ACC112 (cell line): ENCODE data around the gene LELP1.
"Not testable (repeated sequence)": the region's sequence is repeated elsewhere in the genome, so short reads cannot be mapped to it uniquely, and the experiment has no call there.

Experiments used
- H2AFZ ChIP-seq: fragments of 200-600 bp; sonication (generic); one replicate; pipeline ENCODE4 v1.6.0; 2017; ENCODE audit warnings: antibody characterized with exemption, low read length; ENCODE audit not compliant: unreplicated experiment
- H3K27ac ChIP-seq: fragments of 200-600 bp; sonication (generic); 2 replicates; pipeline ENCODE4 v1.5.1; 2014; ENCODE audit warnings: low read depth, mild to moderate bottlenecking, antibody characterized with exemption, low read length, moderate library complexity
- H3K27me3 ChIP-seq: fragments of 200-600 bp; sonication (generic); 2 replicates; pipeline ENCODE4 v1.6.1; 2014; ENCODE audit warnings: mild to moderate bottlenecking, antibody characterized with exemption, low read length, moderate library complexity, mixed read lengths; ENCODE audit not compliant: insufficient read depth
- H3K36me3 ChIP-seq: fragments of 200-600 bp; sonication (generic); 2 replicates; pipeline ENCODE4 v1.6.1; 2016; ENCODE audit warnings: mild to moderate bottlenecking, antibody characterized with exemption, low read length, moderate library complexity, mixed read lengths; ENCODE audit not compliant: insufficient read depth
- H3K4me1 ChIP-seq: fragments of 200-600 bp; sonication (generic); one replicate; pipeline ENCODE4 v1.6.1; 2016; ENCODE audit warnings: low read length, mixed read lengths; ENCODE audit not compliant: insufficient read depth, unreplicated experiment, control insufficient read depth
- H3K4me3 ChIP-seq: fragments of 200-600 bp; sonication (generic); 2 replicates; pipeline ENCODE4 v1.5.1; 2014; ENCODE audit warnings: mild to moderate bottlenecking, low read depth, low read length
- H3K79me2 ChIP-seq: fragments of 200-600 bp; sonication (generic); one replicate; pipeline ENCODE4 v1.6.0; 2016; ENCODE audit warnings: low read length; ENCODE audit not compliant: control insufficient read depth, unreplicated experiment, insufficient read depth

LELP1 gene

DNA sequence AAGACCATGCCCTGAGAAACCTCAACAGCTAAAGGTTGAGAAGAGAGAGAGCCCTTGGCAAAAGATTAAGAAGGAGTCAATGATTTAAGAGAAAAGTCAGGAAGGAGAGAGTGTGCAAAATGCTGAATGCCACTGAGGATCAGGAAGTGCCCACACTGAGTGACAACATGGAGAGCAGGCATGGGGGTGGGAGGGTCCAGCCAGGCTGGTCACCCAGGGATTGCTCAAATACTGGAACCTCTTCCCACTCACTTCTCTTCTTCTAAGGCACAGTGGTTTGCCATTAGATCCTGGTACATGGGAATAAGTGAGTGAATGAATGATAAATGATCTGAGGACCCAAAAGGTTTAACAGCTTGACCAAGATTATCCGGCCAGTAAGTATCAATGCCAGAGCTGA lies 25.3 kb downstream of the LELP1 start:
- Histone ChIP-seq H3K36me3 (no peaks in the 10 kb centered on the region), H3K27ac (no peak overlapping the region), H3K4me3 (no peak overlapping the region), H3K4me1 (no peaks in the 10 kb centered on the region), H3K27me3 (peaks cover 39% of the 10 kb centered on the region), H2AFZ (no peak overlapping the region), H3K79me2 (no peaks in the 10 kb centered on the region)

DNA sequence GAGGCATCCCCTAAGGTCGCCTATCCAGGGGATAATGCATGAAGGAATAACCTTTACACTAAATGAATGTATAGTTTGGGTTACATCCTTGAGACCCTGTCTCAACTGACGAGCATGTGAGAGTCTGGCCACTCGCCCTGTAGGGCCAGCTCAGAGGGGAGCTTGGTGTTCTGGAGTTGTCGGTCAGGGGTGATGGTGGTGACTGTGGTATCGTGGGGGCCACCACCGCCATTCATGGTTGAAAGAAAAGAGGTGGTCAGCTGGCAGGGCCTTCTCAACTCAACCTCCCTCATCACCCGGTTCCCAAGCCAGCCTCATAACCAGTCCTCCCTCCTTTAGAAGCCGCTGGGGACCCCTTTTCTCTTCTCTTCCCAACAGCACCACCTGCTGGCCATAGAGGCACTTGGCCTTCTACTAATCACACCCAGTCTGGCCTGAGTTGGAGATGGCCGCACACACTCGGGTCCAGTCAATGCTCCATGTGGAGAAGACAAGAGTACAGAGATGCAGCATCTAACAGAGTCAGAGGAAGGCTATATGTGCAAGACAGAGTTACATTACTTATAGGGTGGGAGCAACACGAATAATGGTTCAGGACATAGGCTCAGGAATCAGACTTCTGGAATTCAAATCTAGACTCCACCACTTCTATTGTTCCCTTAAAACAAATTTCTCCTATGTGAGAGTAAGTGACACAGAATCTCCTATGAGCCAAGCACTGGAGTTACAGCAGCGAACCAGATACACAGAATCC lies 26.0 kb downstream of the LELP1 start:
- H3K79me2 ChIP-seq, H3K4me1 ChIP-seq, H2AFZ ChIP-seq, H3K27ac ChIP-seq, H3K36me3 ChIP-seq, H3K4me3 ChIP-seq: not testable (repeated sequence)
- H3K27me3 ChIP-seq, result peaks cover 34% of the 10 kb centered on the region

DNA sequence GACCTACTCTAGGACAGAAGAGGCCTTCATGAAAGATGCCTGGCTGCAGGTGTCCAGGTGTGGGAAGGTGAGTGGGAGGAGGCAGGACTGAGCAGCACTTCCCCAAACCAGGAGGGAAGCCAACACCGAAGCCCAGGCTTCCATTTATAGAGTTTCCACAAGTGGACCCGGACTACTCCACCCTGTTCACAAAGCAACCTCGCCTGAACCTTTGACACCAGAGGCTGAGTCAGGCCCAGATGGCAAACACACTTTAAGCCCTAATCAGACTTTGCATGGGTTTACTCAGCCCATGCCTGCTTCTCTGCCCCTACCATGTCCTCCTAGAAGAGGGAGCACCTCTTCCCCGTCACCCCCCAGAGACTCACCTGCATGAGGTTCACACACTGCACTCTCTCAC lies 28.1 kb downstream of the LELP1 start:
- H2AFZ ChIP-seq, result no peak overlapping the region
- H3K4me1 ChIP-seq, result no peaks in the 10 kb centered on the region
- H3K79me2 ChIP-seq, result no peaks in the 10 kb centered on the region
- H3K36me3 ChIP-seq, result no peaks in the 10 kb centered on the region
- no peak overlapping the region for H3K27ac ChIP-seq
- H3K4me3 ChIP-seq, result no peak overlapping the region
- peaks cover 22% of the 10 kb centered on the region; the same call in 1 of the 2 replicates for H3K27me3 ChIP-seq

DNA sequence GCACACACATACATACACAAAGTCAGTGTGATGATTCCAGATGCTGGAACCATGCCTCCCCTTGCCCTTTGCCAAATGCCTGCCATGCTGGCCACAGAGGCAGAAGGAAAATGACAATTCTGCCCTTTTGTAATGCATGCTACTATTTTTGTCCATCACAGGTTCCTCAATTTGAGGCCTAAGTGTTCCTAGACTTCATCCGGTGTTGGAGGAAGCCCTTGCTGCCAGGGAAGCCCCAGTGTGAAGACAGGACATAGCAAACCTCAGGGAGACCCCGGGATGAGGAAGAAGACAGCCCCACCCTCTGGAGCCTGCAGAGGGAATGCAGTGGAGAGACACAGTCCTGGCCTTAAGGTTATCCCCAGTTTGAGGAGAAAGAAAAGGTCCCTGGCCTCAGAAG lies 28.6 kb downstream of the LELP1 start:
- no peak overlapping the region for H2AFZ ChIP-seq
- H3K4me3 ChIP-seq, result no peak overlapping the region
- peaks cover 21% of the 10 kb centered on the region; the same call in 1 of the 2 replicates for H3K27me3 ChIP-seq
- no peaks in the 10 kb centered on the region for H3K4me1 ChIP-seq
- no peaks in the 10 kb centered on the region for H3K79me2 ChIP-seq
- H3K27ac ChIP-seq, result no peak overlapping the region
- no peaks in the 10 kb centered on the region for H3K36me3 ChIP-seq

DNA sequence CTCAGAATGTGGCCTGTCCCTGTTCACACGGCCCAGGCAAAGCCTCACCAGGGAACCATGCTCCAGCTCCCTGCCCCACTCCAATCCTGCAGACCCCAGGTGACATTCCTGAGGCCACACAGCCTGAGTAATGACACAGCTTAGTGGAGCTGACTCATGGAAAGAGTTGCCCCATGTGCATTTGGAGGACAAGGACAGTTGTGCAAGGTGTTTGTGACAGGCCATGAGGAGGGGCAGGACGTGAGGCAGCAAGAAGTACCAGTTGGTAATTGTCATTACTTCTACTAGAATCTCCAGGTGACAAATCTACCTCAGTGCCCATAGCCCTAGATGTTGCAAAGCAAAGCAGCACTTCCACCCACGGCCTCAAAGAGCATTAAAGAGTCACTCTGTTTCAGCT lies 29.3 kb downstream of the LELP1 start:
- H2AFZ ChIP-seq, result no peak overlapping the region
- no peaks in the 10 kb centered on the region for H3K79me2 ChIP-seq
- H3K27ac ChIP-seq, result no peak overlapping the region
- no peak overlapping the region for H3K4me3 ChIP-seq
- no peaks in the 10 kb centered on the region for H3K36me3 ChIP-seq
- peaks cover 24% of the 10 kb centered on the region; the same call in 1 of the 2 replicates for H3K27me3 ChIP-seq
- no peaks in the 10 kb centered on the region for H3K4me1 ChIP-seq

DNA sequence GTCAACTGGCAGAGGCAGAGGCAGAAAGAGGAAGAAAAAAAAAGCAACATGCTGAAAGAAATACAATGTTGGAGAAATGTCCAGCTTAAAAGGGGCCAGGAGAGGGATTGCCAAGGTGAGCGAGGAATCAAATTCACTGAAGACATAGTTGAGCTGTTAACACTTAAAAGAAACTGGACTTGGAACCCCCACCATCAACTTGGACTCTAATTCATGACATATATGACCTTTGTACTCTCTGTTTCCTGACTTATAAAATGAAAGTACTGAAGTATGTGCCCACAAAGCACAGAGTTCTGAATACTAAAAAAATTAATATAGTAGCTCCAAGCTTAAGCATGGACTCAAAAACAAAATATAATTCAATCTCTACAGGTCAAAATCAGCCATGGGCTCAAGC lies 30.2 kb downstream of the LELP1 start:
- H3K79me2 ChIP-seq, result no peaks in the 10 kb centered on the region
- no peak overlapping the region for H3K27ac ChIP-seq
- no peaks in the 10 kb centered on the region for H3K4me1 ChIP-seq
- H3K36me3 ChIP-seq, result no peaks in the 10 kb centered on the region
- no peak overlapping the region for H2AFZ ChIP-seq
- H3K4me3 ChIP-seq, result no peak overlapping the region
- H3K27me3 ChIP-seq, result peaks cover 22% of the 10 kb centered on the region; the same call in 1 of the 2 replicates

DNA sequence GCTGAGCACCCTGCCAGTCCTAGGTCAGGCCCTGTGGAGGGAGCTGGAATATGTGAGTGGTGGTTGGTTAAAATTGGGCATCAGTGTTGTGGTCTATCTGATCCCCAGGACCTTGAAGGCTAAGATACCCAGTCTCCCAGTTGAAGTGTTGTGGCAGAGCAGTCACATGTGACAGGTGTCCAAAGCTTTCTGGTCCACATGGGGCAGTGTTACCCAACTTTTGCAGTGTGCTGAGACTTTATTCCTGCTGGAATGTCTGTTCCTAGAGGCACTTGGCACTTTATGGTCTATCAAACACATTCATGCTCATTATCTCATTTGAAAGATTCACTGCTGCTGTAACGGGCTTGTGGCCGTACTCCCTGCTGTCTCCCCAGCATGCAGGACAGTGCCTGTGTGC lies 35.3 kb downstream of the LELP1 start:
- no peaks in the 10 kb centered on the region for H3K36me3 ChIP-seq

DNA sequence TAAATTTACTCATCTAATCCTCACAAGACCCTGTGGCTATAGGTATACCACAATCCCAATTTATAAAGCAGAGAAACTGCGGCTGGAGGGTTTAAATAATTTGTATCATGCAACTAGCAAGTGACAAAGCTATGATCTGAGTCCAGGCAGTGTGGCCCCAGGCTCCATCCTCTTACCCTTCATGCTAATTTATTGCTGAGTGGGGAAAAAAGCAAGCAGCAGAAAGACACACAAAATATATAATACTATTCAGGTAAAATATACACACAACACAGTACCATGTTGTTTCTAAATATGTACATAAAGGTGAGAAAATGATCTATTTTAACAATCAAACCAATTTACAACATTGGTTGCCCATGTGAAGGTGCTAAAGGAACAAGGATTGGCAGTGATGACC lies 38.9 kb downstream of the LELP1 start:
- Histone ChIP-seq H3K36me3 (no peaks in the 10 kb centered on the region), H3K79me2 (no peaks in the 10 kb centered on the region), H2AFZ (no peak overlapping the region), H3K4me3 (no peak overlapping the region), H3K27ac (no peak overlapping the region), H3K4me1 (no peaks in the 10 kb centered on the region), H3K27me3 (peaks cover 3% of the 10 kb centered on the region; the same call in 1 of the 2 replicates)

More for the DNA sequence above, 35.3 kb downstream of the LELP1 start:
- no peak overlapping the region for H2AFZ ChIP-seq
- H3K4me3 ChIP-seq, result no peak overlapping the region
- peaks cover 10% of the 10 kb centered on the region; the same call in 1 of the 2 replicates for H3K27me3 ChIP-seq
- H3K4me1 ChIP-seq, result no peaks in the 10 kb centered on the region
- no peak overlapping the region for H3K27ac ChIP-seq
- H3K79me2 ChIP-seq, result no peaks in the 10 kb centered on the region

DNA sequence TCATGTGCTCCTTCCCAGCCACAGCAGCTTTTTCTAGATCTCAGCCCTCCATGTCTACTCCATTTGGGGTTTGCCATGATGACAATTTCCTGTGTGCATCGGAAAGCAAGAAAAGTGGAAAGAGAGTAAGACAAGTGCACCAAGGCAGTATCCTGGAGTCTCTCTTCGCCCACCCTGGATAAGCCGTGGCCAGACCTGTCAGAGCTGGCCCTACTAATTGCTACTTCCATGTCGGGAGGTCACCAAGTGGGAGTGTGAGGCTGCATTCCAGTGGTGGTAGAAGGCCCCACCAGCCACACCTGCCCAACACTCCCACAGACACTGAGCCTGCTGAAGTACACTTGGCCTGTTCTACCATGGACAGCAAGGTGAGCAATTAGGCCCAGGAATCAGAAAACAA lies 42.2 kb downstream of the LELP1 start:
- no peak overlapping the region for H3K4me3 ChIP-seq
- no peaks in the 10 kb centered on the region for H3K79me2 ChIP-seq
- no peak overlapping the region for H3K27ac ChIP-seq
- H3K36me3 ChIP-seq, result no peaks in the 10 kb centered on the region
- H3K4me1 ChIP-seq, result no peaks in the 10 kb centered on the region
- no peaks in the 10 kb centered on the region for H3K27me3 ChIP-seq
- H2AFZ ChIP-seq, result no peak overlapping the region

DNA sequence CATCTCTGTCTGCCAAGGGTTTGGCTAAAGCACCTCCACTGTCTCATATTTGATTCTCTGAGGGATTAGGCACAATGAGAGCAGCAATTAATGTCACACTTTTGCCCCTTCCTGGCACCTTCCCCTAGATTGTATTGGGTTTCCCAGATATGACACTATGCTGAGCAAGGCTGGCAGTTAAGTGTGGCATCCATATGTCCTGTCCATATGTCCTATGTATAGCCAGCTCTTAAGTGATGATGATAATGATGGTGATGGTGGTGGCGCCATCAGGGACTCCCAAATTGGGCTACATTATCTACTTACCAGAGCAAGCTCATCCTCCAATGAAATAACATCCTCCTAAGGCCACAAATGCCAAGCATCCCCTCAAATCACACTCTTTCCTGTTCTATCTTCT lies 42.8 kb downstream of the LELP1 start:
- H2AFZ ChIP-seq, result no peak overlapping the region
- no peak overlapping the region for H3K27ac ChIP-seq
- H3K4me1 ChIP-seq, result no peaks in the 10 kb centered on the region

DNA sequence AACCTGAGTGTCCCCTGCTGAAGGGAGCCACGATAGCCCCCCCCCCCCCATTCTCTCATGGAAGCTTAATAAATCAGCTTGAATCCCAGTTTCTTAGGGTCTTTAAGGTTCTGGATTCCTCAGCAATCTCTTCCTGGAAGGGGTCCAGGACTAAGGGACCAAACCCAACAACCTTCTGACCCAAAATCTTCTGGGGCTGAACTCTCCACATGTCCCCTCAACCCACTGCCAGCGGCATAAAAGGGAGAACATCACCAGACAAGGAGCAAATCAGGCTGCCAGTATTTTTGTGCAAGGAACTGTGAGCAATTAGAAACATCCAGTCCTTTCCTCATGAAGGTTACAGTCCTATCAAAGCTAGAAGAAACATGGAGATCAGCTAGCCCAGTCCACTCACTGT lies 43.6 kb downstream of the LELP1 start:
- H3K4me3 ChIP-seq, result no peak overlapping the region
- no peaks in the 10 kb centered on the region for H3K27me3 ChIP-seq
- no peaks in the 10 kb centered on the region for H3K36me3 ChIP-seq
- H3K27ac ChIP-seq, result no peak overlapping the region
- H3K79me2 ChIP-seq, result no peaks in the 10 kb centered on the region
- no peaks in the 10 kb centered on the region for H3K4me1 ChIP-seq
- H2AFZ ChIP-seq, result no peak overlapping the region

More for the DNA sequence above, 42.8 kb downstream of the LELP1 start:
- Histone ChIP-seq H3K79me2 (no peaks in the 10 kb centered on the region), H3K36me3 (no peaks in the 10 kb centered on the region), H3K4me3 (no peak overlapping the region), H3K27me3 (no peaks in the 10 kb centered on the region)
